OCI-LY7 (cell line): ENCODE measurements around the gene FOXL2.

Experiments
- CTCF ChIP-seq: fragments of 200-600 bp; sonication (generic); conservative IDR thresholded peaks from 2 replicates; pipeline ENCODE4 v1.5.1; 2014; ENCODE audit warnings: mild to moderate bottlenecking, antibody characterized with exemption, low read length, moderate library complexity, mixed read lengths
- EZH2phosphoT487 ChIP-seq: fragments of 200-600 bp; sonication (generic); IDR thresholded peaks from 2 replicates; pipeline ENCODE4 v1.6.1; 2018; ENCODE audit warnings: low read depth, borderline replicate concordance, mild to moderate bottlenecking, mixed run types, antibody characterized with exemption, low read length, moderate library complexity, mixed read lengths

GRCh38 chr3:138942861-138943623 lies 3.9 kb downstream of the FOXL2 start:
- TF ChIP-seq CTCF (no peak), EZH2phosphoT487 (no peak)
